PC-9 (cell line): ENCODE data around the gene PHC2.

ENCODE experiments used
- EZH2 ChIP-seq: fragments of 200-600 bp; sonication (generic); IDR thresholded peaks from 2 replicates; pipeline ENCODE4 v1.8.0; 2017; ENCODE audit warnings: antibody characterized with exemption, low read depth
- TF ChIP-seq, protein P1 (sequence below): fragments of 200-600 bp; sonication (generic); conservative IDR thresholded peaks from 2 replicates; pipeline ENCODE4 v1.6.1; 2017; ENCODE audit warnings: mixed run types, antibody characterized with exemption, mild to moderate bottlenecking, moderate library complexity

DNA sequence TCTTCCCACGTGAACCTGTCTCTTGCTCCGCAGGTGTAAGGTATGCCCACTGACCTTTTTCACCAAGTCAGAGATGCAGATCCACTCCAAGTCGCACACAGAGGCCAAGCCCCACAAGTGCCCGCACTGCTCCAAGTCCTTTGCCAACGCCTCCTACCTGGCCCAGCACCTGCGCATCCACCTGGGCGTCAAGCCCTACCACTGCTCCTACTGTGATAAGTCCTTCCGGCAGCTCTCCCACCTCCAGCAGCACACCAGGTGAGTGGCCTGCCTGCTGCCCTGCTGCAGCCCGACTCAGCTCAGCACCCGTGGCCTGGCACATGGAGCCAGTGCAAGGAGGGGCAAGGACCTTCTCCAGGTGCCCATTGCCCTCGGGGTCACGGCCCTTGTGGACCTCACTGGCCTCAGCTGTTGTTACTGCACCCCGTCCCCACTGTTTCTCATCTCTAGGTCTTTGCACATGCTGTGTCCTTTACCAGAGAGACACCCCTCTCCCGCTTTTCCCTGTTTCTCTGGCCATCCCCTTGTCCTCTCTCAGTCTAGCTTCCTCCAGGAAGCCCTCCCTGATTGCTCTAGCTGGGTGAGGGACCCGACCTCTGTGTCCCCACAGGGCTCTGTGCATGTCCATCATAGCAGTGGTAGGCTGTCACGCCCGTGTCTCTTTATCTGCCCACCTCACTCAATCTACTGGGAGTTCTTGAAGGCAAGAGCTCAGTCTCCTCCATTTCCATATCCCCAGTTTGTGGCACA lies 149.2 kb downstream of the PHC2 start:
- TF ChIP-seq, protein P1, sequence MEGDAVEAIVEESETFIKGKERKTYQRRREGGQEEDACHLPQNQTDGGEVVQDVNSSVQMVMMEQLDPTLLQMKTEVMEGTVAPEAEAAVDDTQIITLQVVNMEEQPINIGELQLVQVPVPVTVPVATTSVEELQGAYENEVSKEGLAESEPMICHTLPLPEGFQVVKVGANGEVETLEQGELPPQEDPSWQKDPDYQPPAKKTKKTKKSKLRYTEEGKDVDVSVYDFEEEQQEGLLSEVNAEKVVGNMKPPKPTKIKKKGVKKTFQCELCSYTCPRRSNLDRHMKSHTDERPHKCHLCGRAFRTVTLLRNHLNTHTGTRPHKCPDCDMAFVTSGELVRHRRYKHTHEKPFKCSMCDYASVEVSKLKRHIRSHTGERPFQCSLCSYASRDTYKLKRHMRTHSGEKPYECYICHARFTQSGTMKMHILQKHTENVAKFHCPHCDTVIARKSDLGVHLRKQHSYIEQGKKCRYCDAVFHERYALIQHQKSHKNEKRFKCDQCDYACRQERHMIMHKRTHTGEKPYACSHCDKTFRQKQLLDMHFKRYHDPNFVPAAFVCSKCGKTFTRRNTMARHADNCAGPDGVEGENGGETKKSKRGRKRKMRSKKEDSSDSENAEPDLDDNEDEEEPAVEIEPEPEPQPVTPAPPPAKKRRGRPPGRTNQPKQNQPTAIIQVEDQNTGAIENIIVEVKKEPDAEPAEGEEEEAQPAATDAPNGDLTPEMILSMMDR: no peak
- no peak for TF ChIP-seq EZH2
